ENCODE measurements around the gene MEF2B.
A peak's percentile ranks its signal among the peaks of the same experiment; 100 is the strongest.
"Not testable (repeated sequence)": the region's sequence is repeated elsewhere in the genome, so short reads cannot be mapped to it uniquely, and the experiment has no call there.

Gene MEF2B

DNA sequence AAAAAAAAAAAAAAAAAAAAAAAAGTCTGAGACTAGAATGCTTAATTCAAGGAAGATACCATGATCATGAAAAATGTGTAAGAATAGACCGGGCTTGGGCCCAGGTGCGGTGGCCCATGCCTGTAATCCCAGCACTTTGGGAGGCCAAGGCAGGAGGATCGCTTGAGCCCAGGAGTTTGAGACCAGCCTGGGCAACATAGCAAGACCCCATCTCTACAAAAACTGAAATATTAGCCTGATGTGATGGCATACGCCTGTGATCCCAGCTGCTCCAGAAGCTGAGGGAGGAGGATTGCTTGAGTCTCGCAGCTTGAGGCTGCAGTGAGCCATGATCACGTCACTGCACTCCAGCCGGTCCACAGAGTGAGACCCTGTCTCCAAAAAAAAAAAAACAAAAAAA is 63.1 kb downstream of the MEF2B start:
- 88 to 100% methylated on average over 4 to 5 of the region's 7 CpGs for WGBS, 2 experiments (ENCODE audit: insufficient coverage in 2 of 2)
- H3K9me3 ChIP-seq (ENCODE audit: control insufficient read depth, low read length): not testable (repeated sequence)

DNA sequence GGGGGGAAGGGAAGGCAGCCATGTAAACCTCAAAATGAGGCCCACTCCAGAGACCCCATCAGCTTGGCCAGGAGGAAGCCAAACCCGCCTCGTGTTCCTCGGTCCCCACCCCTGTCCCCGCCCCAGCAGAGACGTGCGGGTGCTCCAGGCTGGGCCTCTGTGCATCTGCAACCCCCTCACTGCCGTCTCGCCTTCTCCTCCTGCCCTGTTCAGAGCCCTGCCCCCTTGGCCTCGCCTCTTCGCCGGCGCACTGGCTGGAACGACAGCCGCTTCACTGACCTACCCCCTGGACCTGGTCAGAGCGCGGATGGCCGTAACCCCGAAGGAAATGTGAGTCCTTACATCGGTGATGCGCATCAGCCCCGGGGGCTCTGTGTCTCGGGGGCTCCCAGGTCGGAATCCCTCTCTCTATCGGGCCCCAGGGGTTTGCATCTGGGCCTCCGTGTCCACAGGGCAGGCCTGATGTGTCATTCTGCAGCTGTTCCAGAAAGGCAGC is 64.0 kb downstream of the MEF2B start:
- H3K4me3 ChIP-seq (ENCODE audit: extremely low read depth, insufficient read depth, low read length, poor library complexity, severe bottlenecking): peak overlapping the region; percentile 35
- H3K27ac ChIP-seq (ENCODE audit: low read depth, low read length, severe bottlenecking): peak overlapping the region; percentile 72
- WGBS, 2 experiments (ENCODE audit: insufficient coverage in 2 of 2): 26% methylated on average over 19 to 25 of the region's 25 CpGs
- peaks cover 5% of the 10 kb centered on the region for H3K4me1 ChIP-seq (ENCODE audit: control insufficient read depth, insufficient read depth, low read length, poor library complexity, severe bottlenecking)
- H3K36me3 ChIP-seq (ENCODE audit: control insufficient read depth, insufficient read depth, low read length): no peaks in the 10 kb centered on the region
- H3K9me3 ChIP-seq (ENCODE audit: control insufficient read depth, low read length): no peaks in the 10 kb centered on the region

More for the DNA sequence above, 63.1 kb downstream of the MEF2B start:
- not testable (repeated sequence) for H3K27ac ChIP-seq (ENCODE audit: low read depth, low read length, severe bottlenecking); H3K4me3 ChIP-seq (ENCODE audit: extremely low read depth, insufficient read depth, low read length, poor library complexity, severe bottlenecking); H3K4me1 ChIP-seq (ENCODE audit: control insufficient read depth, insufficient read depth, low read length, poor library complexity, severe bottlenecking); H3K36me3 ChIP-seq (ENCODE audit: control insufficient read depth, insufficient read depth, low read length)

DNA sequence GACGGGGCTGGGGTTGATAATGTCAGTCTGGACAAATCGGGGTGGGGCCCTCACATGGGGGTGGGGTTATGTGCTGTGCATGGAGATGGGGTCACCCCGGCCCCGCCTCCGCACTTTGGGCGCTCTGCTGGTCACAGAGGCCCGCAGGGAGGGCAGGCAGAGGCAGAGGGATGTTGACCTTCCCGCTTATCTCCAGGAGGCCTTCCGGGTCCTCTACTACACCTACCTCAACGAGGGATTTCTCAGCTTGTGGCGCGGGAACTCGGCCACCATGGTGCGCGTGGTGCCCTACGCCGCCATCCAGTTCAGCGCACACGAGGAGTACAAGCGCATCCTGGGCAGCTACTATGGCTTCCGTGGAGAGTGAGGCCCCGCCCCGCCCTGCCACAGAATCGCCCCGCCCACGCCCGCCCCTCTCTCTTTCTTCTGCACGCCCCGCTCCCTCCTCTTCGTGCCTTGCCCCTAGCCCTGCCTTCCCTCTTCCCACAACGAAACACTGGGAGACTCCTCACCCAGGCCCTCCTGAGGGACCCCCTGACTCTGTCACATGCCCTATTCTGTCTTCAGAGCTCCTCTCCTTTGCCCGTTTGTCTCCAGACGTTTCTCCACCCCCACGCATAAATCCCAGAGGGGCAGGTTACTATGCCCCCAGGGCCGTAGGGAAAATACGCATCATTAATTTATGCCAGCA is 64.6 kb downstream of the MEF2B start:
- Histone ChIP-seq H3K36me3 (ENCODE audit: control insufficient read depth, insufficient read depth, low read length) (no peaks in the 10 kb centered on the region), H3K9me3 (ENCODE audit: control insufficient read depth, low read length) (no peaks in the 10 kb centered on the region), H3K4me3 (ENCODE audit: extremely low read depth, insufficient read depth, low read length, poor library complexity, severe bottlenecking) (peak overlapping the region; percentile 35), H3K4me1 (ENCODE audit: control insufficient read depth, insufficient read depth, low read length, poor library complexity, severe bottlenecking) (peaks cover 4% of the 10 kb centered on the region), H3K27ac (ENCODE audit: low read depth, low read length, severe bottlenecking) (peak overlapping the region; percentile 72)
- 5% methylated on average over 10 to 27 of the region's 36 CpGs for WGBS, 2 experiments (ENCODE audit: insufficient coverage in 2 of 2)

DNA sequence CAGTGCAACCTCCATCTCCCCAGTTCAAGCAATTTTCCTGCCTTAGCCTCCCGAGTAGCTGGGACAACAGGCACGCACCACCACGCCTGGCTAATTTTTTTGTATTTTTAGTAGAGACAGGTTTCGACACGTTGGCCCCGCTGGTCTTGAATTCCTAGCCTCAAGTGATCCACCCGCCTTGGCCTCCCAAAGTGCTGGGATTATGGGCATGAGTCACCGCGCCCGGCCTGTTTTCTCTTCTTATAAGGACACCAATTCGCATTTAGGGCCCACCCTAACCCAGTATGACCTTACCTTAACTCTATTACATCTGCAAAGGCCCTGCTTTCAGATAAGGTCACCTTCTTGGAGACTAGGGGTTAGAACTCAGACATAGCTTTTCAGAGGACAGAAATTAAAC is 66.9 kb downstream of the MEF2B start:
- Histone ChIP-seq H3K36me3 (ENCODE audit: control insufficient read depth, insufficient read depth, low read length) (no peaks in the 10 kb centered on the region), H3K9me3 (ENCODE audit: control insufficient read depth, low read length) (no peaks in the 10 kb centered on the region), H3K4me3 (ENCODE audit: extremely low read depth, insufficient read depth, low read length, poor library complexity, severe bottlenecking) (no peak overlapping the region), H3K27ac (ENCODE audit: low read depth, low read length, severe bottlenecking) (no peak overlapping the region), H3K4me1 (ENCODE audit: control insufficient read depth, insufficient read depth, low read length, poor library complexity, severe bottlenecking) (no peaks in the 10 kb centered on the region)
- WGBS, 2 experiments (ENCODE audit: insufficient coverage in 2 of 2): 97 to 98% methylated on average over 5 to 11 of the region's 11 CpGs

DNA sequence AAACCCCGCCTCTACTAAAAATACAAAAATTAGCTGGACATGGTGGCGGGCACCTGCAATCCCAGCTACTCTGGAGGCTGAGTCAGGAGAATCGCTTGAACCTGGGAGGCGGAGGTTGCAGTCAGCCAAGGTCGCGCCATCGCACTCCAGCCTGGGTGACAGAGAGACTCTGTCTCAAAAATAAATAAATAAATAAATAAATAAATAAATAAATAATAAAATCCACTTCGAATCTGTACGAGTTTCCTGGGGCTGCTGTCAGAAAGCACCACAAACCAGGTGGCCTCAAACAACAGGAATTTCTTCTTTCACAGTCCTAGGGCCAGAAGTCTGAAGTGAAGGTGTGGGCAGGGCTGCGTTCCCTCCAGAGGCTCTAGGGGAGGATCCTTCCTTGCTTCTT is 67.5 kb downstream of the MEF2B start:
- not testable (repeated sequence) for H3K4me1 ChIP-seq (ENCODE audit: control insufficient read depth, insufficient read depth, low read length, poor library complexity, severe bottlenecking); H3K9me3 ChIP-seq (ENCODE audit: control insufficient read depth, low read length); H3K36me3 ChIP-seq (ENCODE audit: control insufficient read depth, insufficient read depth, low read length); H3K27ac ChIP-seq (ENCODE audit: low read depth, low read length, severe bottlenecking); H3K4me3 ChIP-seq (ENCODE audit: extremely low read depth, insufficient read depth, low read length, poor library complexity, severe bottlenecking)
- 95 to 98% methylated on average over 5 of the region's 10 CpGs for WGBS, 2 experiments (ENCODE audit: insufficient coverage in 2 of 2)

DNA sequence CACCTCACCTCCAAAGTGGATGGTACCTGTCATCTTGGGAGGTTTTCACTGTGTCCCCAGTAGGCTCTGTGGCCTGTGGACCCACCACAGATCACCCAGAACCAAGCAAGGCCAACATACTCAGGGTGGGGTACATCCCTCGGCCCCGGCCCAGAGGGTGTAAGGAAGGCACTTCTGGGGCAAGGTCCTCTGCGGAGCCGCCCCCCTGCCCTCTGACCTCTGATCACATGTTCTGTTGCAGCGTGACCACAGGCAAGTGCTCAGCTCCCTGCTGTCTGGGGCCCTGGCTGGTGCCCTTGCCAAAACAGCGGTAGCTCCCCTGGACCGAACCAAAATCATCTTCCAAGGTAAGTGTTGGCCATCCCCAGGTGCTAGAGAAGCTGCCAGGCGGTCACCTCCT is 68.5 kb downstream of the MEF2B start:
- Histone ChIP-seq H3K4me1 (ENCODE audit: control insufficient read depth, insufficient read depth, low read length, poor library complexity, severe bottlenecking) (no peaks in the 10 kb centered on the region), H3K9me3 (ENCODE audit: control insufficient read depth, low read length) (no peaks in the 10 kb centered on the region), H3K27ac (ENCODE audit: low read depth, low read length, severe bottlenecking) (no peak overlapping the region), H3K36me3 (ENCODE audit: control insufficient read depth, insufficient read depth, low read length) (no peaks in the 10 kb centered on the region), H3K4me3 (ENCODE audit: extremely low read depth, insufficient read depth, low read length, poor library complexity, severe bottlenecking) (no peak overlapping the region)
- WGBS, 2 experiments (ENCODE audit: insufficient coverage in 2 of 2): 89 to 91% methylated on average over 4 to 7 of the region's 8 CpGs

DNA sequence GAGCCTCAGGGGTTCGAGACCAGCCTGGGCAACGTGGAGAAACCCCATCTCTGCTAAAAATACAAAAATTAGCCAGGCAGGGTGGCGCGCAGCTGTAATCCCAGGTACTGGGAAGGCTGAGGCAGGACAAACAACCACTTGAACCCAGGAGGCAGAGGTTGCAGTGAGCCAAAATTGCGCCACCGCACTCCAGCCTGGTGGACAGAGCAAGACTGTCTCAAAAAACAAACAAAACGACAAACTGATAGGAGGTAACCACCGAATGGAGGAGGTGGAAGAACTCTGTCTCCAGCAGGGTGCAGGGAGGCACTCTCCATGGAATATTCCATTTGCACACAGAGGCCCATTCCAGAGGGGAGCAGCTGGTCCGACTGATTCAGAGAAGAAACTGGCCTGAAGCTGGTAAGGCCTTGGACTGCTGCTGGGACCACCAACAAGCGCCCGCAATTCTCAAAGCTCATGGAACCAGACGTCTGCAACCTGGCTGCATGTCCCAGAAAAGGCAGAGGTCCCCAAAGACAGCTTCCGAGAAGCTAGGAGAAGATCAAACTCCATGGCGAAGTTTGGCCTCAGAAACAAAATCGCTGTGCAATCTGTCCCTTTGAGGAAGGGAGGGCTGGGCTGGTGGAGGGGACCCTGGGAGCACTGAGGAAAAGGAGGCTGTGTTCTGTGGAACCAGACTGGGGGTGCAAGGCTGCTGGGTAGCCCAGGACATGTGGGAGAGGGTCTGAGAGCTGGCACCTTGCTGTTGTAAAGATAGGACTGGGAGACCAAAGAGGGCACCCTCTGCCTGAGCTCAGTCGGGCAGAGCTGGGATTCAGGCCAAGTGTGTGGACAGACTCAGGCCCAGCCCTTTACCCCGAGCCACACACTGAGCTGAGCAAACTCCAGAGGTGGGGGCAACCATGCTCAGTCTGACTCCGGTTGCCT is 71.1 kb downstream of the MEF2B start:
- 88 to 95% methylated on average over 15 to 18 of the region's 18 CpGs for WGBS, 2 experiments (ENCODE audit: insufficient coverage in 2 of 2)
- Histone ChIP-seq H3K9me3 (ENCODE audit: control insufficient read depth, low read length) (no peaks in the 10 kb centered on the region), H3K36me3 (ENCODE audit: control insufficient read depth, insufficient read depth, low read length) (no peaks in the 10 kb centered on the region), H3K4me3 (ENCODE audit: extremely low read depth, insufficient read depth, low read length, poor library complexity, severe bottlenecking) (no peak overlapping the region), H3K4me1 (ENCODE audit: control insufficient read depth, insufficient read depth, low read length, poor library complexity, severe bottlenecking) (no peaks in the 10 kb centered on the region), H3K27ac (ENCODE audit: low read depth, low read length, severe bottlenecking) (no peak overlapping the region)

DNA sequence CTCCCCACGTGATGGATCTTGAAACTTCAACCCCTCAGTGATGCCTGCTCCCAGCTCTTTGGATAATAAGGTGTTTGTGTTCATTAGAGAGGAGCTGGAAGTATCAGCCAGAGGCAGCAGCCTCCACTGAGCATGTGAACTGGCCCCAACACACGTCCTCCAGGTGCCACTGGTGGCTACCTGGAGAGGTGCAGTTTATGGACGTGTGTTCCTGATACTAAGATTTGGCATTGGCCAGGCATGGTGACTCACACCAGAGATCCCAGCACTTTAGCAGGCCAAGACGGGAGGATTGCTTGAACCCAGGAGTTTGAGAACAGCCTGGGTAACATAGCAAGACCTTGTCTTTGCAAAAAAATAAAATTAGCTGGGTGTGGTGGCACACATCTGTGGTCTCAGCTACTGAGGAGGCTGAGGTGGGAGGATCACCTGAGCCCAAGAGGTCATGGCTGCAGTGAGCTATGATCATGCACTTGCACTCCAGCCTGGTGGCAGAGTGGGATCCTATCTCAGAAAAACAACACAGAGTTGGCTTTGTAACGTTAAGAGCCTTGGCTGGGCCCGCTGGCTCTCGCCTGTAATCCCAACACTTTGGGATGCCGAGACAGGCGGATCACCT is 71.9 kb downstream of the MEF2B start:
- no peaks in the 10 kb centered on the region for H3K9me3 ChIP-seq (ENCODE audit: control insufficient read depth, low read length)
- no peak overlapping the region for H3K27ac ChIP-seq (ENCODE audit: low read depth, low read length, severe bottlenecking)
- WGBS, 2 experiments (ENCODE audit: insufficient coverage in 2 of 2): 83 to 86% methylated on average over 8 of the region's 9 CpGs
- no peaks in the 10 kb centered on the region for H3K36me3 ChIP-seq (ENCODE audit: control insufficient read depth, insufficient read depth, low read length)
- H3K4me3 ChIP-seq (ENCODE audit: extremely low read depth, insufficient read depth, low read length, poor library complexity, severe bottlenecking): no peak overlapping the region
- no peaks in the 10 kb centered on the region for H3K4me1 ChIP-seq (ENCODE audit: control insufficient read depth, insufficient read depth, low read length, poor library complexity, severe bottlenecking)

DNA sequence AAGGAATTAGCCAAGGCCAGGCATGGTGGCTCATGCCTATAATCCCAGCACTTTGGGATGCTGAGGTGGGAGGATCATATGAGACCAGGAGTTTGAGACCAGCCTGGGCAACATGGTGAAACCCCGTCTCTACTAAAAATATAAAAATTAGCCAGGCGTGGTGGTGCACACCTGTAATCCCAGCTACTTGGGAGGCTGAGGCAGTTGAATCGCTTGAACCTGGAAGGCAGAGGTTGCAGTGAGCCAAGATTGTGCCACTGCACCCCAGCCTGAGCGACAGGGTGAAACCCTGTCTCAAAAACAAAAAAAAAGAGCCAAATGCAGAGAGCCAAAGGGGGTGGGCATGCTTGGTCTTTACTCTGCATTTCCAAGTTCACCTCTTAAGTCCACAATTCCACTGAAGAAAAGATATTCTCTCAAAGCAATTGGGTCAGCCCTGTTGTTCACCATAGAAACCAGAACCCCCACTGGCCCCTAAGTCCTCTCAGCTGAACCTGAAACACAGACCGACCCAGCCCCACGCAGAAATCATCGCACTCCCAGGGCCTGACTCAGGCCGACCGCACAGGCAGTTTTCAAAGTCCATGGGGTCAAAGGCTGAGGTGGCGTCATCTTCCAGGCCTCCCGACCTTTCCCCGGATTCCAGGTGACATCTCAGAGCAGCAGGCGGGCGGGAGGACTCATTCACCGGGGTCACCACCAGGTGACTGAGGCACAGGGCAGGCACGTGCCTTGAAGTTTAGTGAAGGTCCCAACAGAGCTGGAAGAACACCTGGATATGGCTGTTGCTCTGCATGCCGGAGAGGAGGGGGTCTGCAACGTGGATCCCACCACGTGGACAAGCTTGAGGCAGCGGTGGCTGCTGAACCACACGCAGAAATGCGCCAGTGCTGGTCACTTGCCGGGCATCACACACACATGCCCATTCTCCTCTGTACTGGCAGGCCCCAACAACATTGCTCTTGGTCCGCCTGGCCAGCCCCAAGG is 73.1 kb downstream of the MEF2B start:
- WGBS, 2 experiments (ENCODE audit: insufficient coverage in 2 of 2): 91 to 93% methylated on average over 19 to 22 of the region's 24 CpGs
- no peak overlapping the region for H3K4me3 ChIP-seq (ENCODE audit: extremely low read depth, insufficient read depth, low read length, poor library complexity, severe bottlenecking)
- no peaks in the 10 kb centered on the region for H3K9me3 ChIP-seq (ENCODE audit: control insufficient read depth, low read length)
- H3K36me3 ChIP-seq (ENCODE audit: control insufficient read depth, insufficient read depth, low read length): no peaks in the 10 kb centered on the region
- no peaks in the 10 kb centered on the region for H3K4me1 ChIP-seq (ENCODE audit: control insufficient read depth, insufficient read depth, low read length, poor library complexity, severe bottlenecking)
- no peak overlapping the region for H3K27ac ChIP-seq (ENCODE audit: low read depth, low read length, severe bottlenecking)

DNA sequence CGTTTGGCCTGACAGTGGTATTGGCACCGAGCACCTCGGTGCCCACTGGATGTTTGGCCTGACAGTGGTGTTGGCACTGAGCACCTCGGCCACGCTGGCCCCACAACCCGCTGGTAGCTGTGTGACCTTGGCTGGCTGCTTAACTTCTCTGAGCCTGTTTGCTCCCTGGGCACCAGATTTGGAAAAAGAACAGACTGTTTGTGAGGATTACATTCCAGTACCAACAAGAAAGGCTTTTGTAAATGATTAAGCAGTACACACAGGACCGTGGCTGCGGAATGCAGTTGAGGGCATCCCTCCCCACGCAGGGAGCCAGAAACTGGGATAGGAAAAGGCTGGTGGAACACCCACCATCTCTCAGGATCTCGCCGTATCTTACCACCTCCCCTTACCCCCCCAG is 74.4 kb downstream of the MEF2B start:
- Histone ChIP-seq H3K27ac (ENCODE audit: low read depth, low read length, severe bottlenecking) (no peak overlapping the region), H3K4me3 (ENCODE audit: extremely low read depth, insufficient read depth, low read length, poor library complexity, severe bottlenecking) (no peak overlapping the region), H3K36me3 (ENCODE audit: control insufficient read depth, insufficient read depth, low read length) (no peaks in the 10 kb centered on the region), H3K9me3 (ENCODE audit: control insufficient read depth, low read length) (no peaks in the 10 kb centered on the region), H3K4me1 (ENCODE audit: control insufficient read depth, insufficient read depth, low read length, poor library complexity, severe bottlenecking) (no peaks in the 10 kb centered on the region)
- WGBS, 2 experiments (ENCODE audit: insufficient coverage in 2 of 2): 88 to 95% methylated on average over 6 to 8 of the region's 11 CpGs

All from mesodermal cell (in vitro differentiated cells).